HG03378 (cell line): ENCODE measurements around the gene ERVK3-1.
"Not testable (repeated sequence)": the region's sequence is repeated elsewhere in the genome, so short reads cannot be mapped to it uniquely, and the experiment has no call there.

Experiments
- ATAC-seq: cut with Tn5 transposase; IDR thresholded peaks from one replicate; pipeline ENCODE4 v1.9.1; 2021; ENCODE audit warnings: mild to moderate bottlenecking, moderate library complexity; ENCODE audit not compliant: unreplicated experiment

Gene ERVK3-1

DNA sequence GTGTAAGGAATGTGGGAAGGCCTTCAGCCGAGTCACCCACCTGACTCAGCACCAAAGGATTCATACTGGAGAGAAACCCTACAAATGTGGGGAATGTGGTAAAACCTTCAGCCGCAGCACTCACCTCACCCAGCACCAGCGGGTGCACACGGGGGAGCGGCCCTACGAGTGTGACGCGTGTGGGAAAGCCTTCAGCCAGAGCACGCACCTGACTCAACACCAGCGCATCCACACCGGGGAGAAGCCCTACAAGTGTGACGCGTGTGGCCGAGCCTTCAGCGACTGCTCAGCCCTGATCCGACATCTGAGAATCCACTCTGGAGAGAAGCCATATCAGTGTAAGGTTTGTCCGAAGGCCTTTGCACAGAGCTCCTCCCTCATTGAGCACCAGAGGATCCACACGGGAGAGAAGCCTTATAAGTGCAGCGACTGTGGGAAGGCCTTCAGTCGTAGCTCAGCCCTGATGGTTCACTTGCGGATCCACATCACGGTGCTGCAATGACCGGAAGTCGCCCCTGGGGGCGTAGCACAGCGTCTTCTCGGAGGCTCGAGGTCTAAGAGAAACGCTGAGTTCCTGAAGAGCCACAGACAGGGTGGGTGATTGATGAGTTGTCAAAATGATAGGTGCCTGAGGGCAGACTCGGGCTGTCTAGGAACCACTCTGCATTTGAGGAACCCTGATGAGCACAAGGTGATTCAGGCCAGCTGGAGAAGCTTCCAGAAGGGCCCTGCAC lies 33.8 kb downstream of the ERVK3-1 start:
- ATAC-seq = no peak

- no peak for ATAC-seq
Measured at GRCh38 chr19:58345558-58345957, 40.4 kb downstream of the ERVK3-1 start.

GRCh38 chr19:58346961-58347929 lies 42.1 kb downstream of the ERVK3-1 start:
- ATAC-seq = peak; percentile 60

DNA sequence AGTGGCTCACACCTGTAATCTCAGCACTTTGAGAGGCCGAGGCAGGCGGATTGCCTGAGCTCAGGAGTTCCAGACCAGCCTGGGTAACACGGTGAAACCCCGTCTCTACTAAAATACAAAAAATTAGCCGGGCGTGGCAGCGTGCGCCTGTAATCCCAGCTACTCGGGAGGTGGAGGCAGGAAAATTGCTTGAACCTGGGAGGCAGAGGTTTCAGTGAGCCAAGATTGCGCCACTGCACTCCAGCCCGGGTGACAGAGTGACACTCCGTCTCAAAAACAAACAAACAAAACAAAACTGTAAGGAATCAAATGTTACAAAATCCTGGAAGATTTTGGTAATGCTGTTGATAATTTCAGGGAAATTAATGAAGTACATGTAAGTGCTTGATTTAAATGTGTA lies 42.9 kb downstream of the ERVK3-1 start:
- not testable (repeated sequence) for ATAC-seq

DNA sequence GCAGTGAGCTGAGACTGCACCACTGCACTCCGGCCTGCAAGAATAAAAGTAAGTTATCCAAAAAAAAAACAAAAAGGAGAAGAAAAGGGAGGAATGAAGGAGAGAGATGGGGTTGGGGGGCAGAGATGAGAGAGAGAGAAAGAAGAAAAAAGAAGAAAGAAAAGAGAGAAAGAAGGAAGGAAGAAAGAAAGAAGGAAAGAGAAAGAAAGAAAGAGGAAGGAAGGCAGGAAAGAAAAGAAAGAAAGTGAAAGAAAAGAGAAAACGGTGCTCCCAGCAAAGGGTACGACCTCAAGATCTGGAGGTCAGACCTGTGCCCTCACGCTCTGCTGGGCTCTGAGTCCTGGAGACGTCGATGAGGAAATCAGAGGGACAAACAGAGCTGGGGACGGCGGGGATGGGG lies 44.4 kb downstream of the ERVK3-1 start:
- ATAC-seq = no peak

DNA sequence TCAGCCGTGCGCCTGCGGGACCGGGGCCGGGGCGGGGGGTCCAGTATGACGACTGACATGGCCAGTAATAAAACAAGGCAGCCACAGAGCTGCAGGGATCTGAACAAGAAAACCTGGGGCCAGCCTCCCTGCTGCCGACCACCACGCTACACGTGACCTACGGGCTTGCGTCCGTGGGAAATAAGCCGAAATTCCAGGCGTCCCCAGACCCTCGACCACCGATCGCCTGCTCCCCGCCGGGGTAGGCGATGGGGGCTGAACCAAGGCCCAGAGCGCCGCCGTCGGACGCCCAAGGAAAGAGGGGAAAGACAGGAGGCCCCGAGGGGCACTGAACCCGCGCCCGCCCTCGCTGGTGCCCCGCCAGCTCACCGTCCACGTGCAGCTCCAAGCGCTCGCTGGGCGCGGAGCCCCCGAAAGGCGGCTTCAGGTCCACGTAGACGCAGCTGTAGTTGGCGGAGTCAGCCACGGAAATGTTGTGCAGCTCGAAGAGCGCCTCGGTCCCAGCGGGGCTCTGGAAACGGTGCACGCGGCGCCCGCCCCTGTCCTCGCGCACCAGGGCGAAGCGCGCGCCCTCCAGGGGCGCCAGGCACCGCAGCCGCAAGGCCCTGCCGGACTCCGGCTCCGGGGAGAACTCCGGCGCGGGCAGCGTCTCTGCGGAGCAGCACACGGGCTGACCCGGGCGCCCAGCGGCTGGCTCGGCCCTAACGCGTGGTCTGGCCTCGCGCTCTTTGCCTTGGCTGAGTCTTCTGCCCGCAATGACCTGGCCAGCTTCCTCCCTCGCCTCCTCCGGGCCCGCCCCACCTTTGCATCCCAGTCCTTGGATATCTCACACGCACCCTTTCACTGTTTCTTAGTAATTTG lies 45.1 kb downstream of the ERVK3-1 start:
- ATAC-seq = no peak

GRCh38 chr19:58350871-58351557 lies 45.8 kb downstream of the ERVK3-1 start:
- ATAC-seq = no peak

DNA sequence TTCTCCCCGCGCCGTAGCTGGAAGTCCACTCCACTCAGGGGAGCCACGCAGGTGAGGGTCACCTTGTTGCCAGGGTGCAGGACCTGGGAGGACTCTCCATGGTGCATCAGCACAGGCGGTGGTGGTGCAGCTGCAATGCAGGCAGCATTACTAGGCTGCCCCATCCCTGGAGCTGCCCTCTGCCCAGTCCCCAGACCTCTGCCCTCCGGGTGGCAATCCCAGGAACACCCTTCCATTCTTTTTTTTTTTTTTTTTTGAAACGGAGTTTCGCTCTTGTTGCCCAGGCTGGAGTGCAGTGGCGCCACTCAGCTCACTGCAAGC lies 46.3 kb downstream of the ERVK3-1 start:
- no peak for ATAC-seq

DNA sequence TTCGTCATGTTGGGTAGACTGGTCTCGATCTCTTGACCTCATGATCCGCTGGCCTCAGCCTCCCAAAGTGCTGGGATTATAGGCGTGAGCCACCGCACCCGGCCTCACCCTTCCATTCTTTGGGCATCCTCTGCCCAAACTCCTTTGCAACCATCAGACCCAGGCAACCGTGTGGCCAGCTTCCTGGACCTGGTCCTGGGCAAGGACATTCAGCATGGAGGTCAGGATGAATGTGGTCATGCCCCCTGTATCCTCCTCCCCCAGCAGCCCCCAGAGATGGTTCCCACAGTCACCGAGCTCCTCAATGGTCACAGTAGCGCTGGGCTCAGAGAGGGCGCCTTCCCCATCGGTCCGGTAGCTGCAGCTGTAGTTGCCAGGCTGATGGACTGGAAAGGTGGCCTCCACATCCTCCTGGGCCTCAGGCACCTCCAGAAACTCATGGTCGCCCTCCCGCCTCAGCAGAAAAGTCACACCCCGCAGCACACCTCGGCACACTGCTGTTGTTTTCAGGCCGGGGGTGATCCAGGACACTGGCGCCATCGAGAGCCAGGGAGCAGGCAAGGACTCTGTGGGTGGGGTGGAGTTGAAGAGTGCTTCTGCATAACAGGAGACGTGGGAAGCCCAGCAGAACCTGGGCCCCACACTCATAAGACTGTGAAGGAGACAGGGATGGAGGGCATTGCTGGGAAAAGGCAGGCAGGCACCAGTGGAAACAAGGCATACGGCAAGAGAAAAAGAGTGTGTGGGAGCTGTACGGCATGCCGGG lies 47.0 kb downstream of the ERVK3-1 start:
- ATAC-seq = no peak

DNA sequence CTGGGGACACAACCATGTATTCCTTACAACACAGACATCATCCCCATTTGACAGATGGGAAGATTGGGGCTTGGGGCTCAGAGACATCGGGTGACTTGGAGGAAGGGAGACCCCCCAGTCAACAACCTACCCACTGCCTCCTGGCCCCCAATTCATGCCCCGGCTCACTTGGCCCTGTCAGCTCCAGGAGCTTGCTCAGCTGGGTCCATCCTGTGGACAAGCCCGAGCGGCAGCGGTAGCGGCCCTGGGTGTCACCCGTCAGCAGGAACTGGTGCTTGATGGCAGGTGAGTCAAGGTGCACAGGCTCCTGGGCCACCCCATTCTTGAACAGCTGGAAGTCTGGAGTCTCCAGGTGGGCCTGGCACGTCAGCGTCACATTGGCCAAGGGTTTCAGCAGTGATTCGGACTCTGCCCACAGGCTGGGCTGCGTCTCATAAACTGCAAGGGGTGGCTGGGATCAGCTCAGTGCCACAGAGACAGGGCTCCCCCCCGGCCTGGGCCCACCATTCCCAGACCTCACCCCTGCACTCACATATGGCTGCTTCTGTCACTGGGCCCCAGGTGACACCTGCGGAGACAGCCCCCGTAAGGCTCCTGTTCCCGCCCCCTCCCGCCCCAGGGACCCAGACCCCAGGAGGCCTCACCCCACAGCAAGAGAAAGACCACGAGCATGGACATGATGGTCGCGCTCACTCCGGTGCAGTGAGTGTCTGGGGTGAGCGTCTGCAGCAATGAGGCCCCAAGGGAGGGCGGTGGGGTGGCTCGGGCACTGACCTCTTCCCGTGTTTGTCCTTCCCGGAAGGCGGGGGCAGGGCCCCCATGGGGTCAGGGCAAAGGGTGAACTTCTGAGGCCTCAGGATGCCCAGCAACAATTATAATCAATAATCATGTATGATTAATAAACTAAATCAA lies 47.8 kb downstream of the ERVK3-1 start, which contains the start of gene A1BG:
Gene A1BG, minus strand, starts transcription at position 733 of the 912 bp plus-strand sequence. Its CDS starts 55 bp downstream, at position 678.
- ATAC-seq = no peak

DNA sequence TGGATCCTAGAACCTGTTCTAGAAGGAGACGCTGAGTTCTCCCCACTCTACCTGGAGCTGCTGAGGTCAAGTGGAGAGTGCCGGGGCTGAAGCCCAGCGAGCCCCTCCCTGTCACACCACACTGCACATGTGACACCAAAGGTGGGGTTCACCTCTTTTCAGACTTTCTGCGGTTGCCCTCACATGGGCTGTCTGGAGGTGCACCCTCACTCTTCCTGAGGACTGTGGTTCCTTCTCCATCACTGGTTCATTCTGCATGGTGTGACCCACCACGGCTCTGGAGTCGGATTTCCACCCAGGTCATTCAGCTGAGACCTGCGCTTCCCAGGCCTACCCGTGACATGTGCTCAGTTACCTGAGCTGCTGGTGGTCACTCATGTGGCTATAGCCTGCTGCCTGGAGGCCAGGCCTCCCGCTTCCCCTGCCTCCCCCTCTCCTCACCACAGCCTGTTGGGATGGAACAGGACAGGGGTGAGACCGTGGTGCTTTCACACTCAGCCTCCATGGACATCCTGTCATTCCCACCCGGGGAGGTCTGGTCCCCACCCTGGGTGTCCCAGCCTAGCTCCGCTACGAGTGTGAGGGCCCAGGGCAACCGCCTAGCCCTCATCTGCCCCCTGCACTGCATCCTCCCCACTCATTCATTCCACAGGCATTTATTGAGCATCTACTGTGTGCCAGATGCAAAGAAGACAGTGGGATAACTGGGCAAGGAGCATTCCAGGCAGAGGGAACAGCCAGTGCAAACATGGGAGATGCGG lies 48.7 kb downstream of the ERVK3-1 start:
- ATAC-seq = no peak

DNA sequence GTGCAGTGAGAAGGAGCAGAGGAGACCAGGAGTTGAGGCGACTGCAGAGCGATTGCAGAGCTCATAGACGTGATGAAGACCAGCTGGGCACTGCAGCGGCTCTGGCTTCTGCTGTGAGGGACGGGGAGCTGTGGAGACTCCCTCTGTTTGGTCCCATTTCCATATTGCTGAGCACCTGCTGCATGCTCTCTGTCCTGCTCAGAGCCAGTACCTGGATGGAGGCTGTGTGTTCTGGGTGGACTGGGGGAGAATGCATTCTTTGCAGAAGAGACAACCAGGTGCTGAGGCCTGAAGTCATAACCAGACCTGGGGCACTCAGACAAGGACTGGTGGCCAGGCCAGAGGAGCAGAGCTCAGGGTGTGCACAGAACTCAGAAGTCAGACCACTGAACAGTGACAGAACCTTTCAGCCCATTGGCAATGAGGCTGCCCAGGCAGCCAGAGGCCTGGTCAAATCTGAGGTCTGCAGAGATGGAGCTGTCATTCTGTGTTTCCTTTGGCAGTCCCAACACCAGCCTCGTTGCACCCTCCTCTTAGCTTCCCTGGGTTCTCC lies 49.4 kb downstream of the ERVK3-1 start:
- ATAC-seq = no peak

GRCh38 chr19:58355215-58355796 lies 50.1 kb downstream of the ERVK3-1 start:
- ATAC-seq = no peak

GRCh38 chr19:58355908-58356765 lies 51.0 kb downstream of the ERVK3-1 start:
- no peak for ATAC-seq

- no peak for ATAC-seq
Measured at GRCh38 chr19:58356766-58357480, 51.7 kb downstream of the ERVK3-1 start.
